SK-N-SH treated with all-trans-retinoic acid at 6 μM for 48 hours (cell line): ENCODE results near the gene GPC3.

Source experiments
- ATAC-seq: fragments of 200-7000 bp; cut with Tn5 transposase; 3 replicates; pipeline ENCODE4 v1.9.1; 2020; ENCODE audit warnings: mild to moderate bottlenecking, moderate library complexity
- ARNTL ChIP-seq: fragments of 450-650 bp; formaldehyde crosslinking; IDR thresholded peaks from 2 replicates; pipeline ENCODE4 v1.5.0; 2020; ENCODE audit warnings: low read depth, mild to moderate bottlenecking, moderate library complexity, borderline replicate concordance
- BACH2 ChIP-seq: fragments of 250-450 bp; sonication (Bioruptor Pico); IDR thresholded peaks from 2 replicates; pipeline ENCODE4 v1.9.0; 2021; ENCODE audit warnings: mild to moderate bottlenecking, borderline replicate concordance
- CSDC2 ChIP-seq: fragments of 250-450 bp; sonication (Bioruptor Pico); IDR thresholded peaks from 2 replicates; pipeline ENCODE4 v1.5.0; 2020; ENCODE audit warnings: mild to moderate bottlenecking, moderate library complexity
- ESRRG ChIP-seq: fragments of 250-450 bp; sonication (Bioruptor Pico); IDR thresholded peaks from 2 replicates; pipeline ENCODE4 v1.6.1; 2021; ENCODE audit warnings: mild to moderate bottlenecking
- GLIS3 ChIP-seq: fragments of 250-450 bp; sonication (Bioruptor Pico); IDR thresholded peaks from 2 replicates; pipeline ENCODE4 v1.5.0; 2020; ENCODE audit warnings: mild to moderate bottlenecking, moderate library complexity
- ISL1 ChIP-seq: fragments of 250-450 bp; sonication (Bioruptor Pico); IDR thresholded peaks from 2 replicates; pipeline ENCODE4 v2.1.2; 2022; ENCODE audit warnings: mild to moderate bottlenecking, moderate library complexity
- OSR1 ChIP-seq: fragments of 250-450 bp; sonication (Bioruptor Pico); IDR thresholded peaks from 2 replicates; pipeline ENCODE4 v1.8.0; 2022; ENCODE audit warnings: moderate library complexity, mild to moderate bottlenecking, inconsistent platforms
- PPARA ChIP-seq: fragments of 250-450 bp; sonication (Bioruptor Pico); IDR thresholded peaks from 2 replicates; pipeline ENCODE4 v1.5.0; 2020; ENCODE audit warnings: mild to moderate bottlenecking, borderline replicate concordance
- RARB ChIP-seq: fragments of 250-450 bp; sonication (Bioruptor Pico); IDR thresholded peaks from 2 replicates; pipeline ENCODE4 v1.8.0; 2021; ENCODE audit warnings: mild to moderate bottlenecking, moderate library complexity
- SNAI2 ChIP-seq: fragments of 250-450 bp; sonication (Bioruptor Pico); IDR thresholded peaks from 2 replicates; pipeline ENCODE4 v1.5.0; 2020; ENCODE audit warnings: mild to moderate bottlenecking, moderate library complexity
- TCF4 ChIP-seq: fragments of 250-450 bp; sonication (Bioruptor Pico); IDR thresholded peaks from 2 replicates; pipeline ENCODE4 v1.8.0; 2021; ENCODE audit warnings: mild to moderate bottlenecking, moderate library complexity, borderline replicate concordance
- TOX ChIP-seq: fragments of 250-450 bp; sonication (Bioruptor Pico); IDR thresholded peaks from 2 replicates; pipeline ENCODE4 v1.8.0; 2021; ENCODE audit warnings: mild to moderate bottlenecking, moderate library complexity, borderline replicate concordance
- ZC3H10 ChIP-seq: fragments of 250-450 bp; sonication (Bioruptor Pico); IDR thresholded peaks from 2 replicates; pipeline ENCODE4 v1.5.1; 2021; ENCODE audit warnings: mild to moderate bottlenecking, moderate library complexity
- ZFP30 ChIP-seq: fragments of 450-650 bp; formaldehyde crosslinking; IDR thresholded peaks from 2 replicates; pipeline ENCODE4 v1.5.0; 2022; ENCODE audit warnings: mild to moderate bottlenecking, moderate library complexity
- ZNF565 ChIP-seq: fragments of 450-650 bp; formaldehyde crosslinking; conservative IDR thresholded peaks from 2 replicates; pipeline ENCODE4 v1.5.0; 2020; ENCODE audit warnings: low read depth, mild to moderate bottlenecking, moderate library complexity
- ZNF70 ChIP-seq: fragments of 450-650 bp; formaldehyde crosslinking; IDR thresholded peaks from 2 replicates; pipeline ENCODE4 v1.5.0; 2020; ENCODE audit warnings: mild to moderate bottlenecking, moderate library complexity
- ZNF8 ChIP-seq: fragments of 450-650 bp; formaldehyde crosslinking; IDR thresholded peaks from 2 replicates; pipeline ENCODE4 v1.5.0; 2020; ENCODE audit warnings: mild to moderate bottlenecking, moderate library complexity
- TF ChIP-seq, protein P1 (sequence below): fragments of 250-450 bp; sonication (Bioruptor Pico); IDR thresholded peaks from 2 replicates; pipeline ENCODE4 v1.8.0; 2020; ENCODE audit warnings: mild to moderate bottlenecking, moderate library complexity, borderline replicate concordance
- TF ChIP-seq, protein P2 (sequence below): fragments of 250-450 bp; sonication (Bioruptor Pico); IDR thresholded peaks from 2 replicates; pipeline ENCODE4 v1.5.1; 2020; ENCODE audit warnings: low read depth, mild to moderate bottlenecking, moderate library complexity
- TF ChIP-seq, protein P3 (sequence below): fragments of 250-450 bp; sonication (Bioruptor Pico); IDR thresholded peaks from 2 replicates; pipeline ENCODE4 v1.5.0; 2020; ENCODE audit warnings: mild to moderate bottlenecking, moderate library complexity

GPC3 gene

DNA sequence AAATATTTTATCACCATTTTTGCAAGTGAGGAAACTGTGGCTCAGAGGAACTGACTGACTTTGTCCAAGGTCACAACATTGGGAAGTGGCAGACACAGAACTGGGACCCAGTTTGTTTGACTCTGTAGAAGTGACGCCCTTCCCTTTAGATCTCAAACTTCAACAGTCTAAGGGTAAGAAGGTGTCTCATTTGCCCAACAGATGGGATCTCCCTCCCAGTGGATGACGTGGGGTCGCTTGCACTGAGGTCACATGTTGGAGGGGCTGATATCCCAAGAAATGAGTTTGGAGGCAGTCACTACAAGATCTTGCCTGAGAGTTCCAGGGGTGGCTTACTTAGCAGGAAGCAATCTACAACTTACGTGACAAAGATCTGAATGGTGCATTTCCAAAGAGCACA, 397.6 kb downstream of the GPC3 start:
- ATAC-seq = no peak
- TF ChIP-seq OSR1 (CRISPR knock-in tag) = no peak
- TF ChIP-seq, protein P1, sequence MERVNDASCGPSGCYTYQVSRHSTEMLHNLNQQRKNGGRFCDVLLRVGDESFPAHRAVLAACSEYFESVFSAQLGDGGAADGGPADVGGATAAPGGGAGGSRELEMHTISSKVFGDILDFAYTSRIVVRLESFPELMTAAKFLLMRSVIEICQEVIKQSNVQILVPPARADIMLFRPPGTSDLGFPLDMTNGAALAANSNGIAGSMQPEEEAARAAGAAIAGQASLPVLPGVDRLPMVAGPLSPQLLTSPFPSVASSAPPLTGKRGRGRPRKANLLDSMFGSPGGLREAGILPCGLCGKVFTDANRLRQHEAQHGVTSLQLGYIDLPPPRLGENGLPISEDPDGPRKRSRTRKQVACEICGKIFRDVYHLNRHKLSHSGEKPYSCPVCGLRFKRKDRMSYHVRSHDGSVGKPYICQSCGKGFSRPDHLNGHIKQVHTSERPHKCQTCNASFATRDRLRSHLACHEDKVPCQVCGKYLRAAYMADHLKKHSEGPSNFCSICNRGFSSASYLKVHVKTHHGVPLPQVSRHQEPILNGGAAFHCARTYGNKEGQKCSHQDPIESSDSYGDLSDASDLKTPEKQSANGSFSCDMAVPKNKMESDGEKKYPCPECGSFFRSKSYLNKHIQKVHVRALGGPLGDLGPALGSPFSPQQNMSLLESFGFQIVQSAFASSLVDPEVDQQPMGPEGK (CRISPR knock-in tag) = no peak
- no peak for TF ChIP-seq GLIS3
- no peak for TF ChIP-seq TCF4
- no peak for TF ChIP-seq ESRRG (CRISPR knock-in tag)
- TF ChIP-seq, all 23 proteins: peak for 0

DNA sequence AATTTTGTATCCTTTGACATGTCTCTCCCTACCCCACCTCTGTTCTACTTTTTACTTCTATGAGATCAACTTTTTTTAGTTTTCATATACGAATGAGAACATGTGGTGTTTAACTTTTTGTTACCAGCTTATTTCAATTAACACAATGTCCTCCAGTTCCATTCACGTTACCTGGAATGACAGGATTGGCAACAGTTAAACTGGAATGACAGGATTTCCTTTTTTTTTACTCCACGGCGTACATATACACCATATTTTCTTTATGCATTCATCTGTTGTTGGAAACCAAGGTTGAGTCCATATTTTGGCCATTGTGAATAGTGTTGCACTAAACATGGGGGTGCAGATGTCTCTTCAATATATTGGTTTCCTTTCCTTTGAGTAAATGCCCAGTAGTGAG, 398.3 kb downstream of the GPC3 start:
- no peak for TF ChIP-seq ZNF70
- no peak for TF ChIP-seq BACH2 (CRISPR knock-in tag)
- no peak for TF ChIP-seq TCF4
- no peak for TF ChIP-seq SNAI2 (CRISPR knock-in tag)
- no peak for TF ChIP-seq ZFP30 (CRISPR knock-in tag)
- TF ChIP-seq OSR1 (CRISPR knock-in tag) = no peak
- TF ChIP-seq RARB = no peak
- TF ChIP-seq, protein P2, sequence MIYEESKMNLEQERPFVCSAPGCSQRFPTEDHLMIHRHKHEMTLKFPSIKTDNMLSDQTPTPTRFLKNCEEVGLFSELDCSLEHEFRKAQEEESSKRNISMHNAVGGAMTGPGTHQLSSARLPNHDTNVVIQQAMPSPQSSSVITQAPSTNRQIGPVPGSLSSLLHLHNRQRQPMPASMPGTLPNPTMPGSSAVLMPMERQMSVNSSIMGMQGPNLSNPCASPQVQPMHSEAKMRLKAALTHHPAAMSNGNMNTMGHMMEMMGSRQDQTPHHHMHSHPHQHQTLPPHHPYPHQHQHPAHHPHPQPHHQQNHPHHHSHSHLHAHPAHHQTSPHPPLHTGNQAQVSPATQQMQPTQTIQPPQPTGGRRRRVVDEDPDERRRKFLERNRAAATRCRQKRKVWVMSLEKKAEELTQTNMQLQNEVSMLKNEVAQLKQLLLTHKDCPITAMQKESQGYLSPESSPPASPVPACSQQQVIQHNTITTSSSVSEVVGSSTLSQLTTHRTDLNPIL (CRISPR knock-in tag) = no peak
- no peak for TF ChIP-seq ZNF8 (CRISPR knock-in tag)
- TF ChIP-seq, protein P1 (CRISPR knock-in tag) = no peak
- ATAC-seq = no peak

DNA sequence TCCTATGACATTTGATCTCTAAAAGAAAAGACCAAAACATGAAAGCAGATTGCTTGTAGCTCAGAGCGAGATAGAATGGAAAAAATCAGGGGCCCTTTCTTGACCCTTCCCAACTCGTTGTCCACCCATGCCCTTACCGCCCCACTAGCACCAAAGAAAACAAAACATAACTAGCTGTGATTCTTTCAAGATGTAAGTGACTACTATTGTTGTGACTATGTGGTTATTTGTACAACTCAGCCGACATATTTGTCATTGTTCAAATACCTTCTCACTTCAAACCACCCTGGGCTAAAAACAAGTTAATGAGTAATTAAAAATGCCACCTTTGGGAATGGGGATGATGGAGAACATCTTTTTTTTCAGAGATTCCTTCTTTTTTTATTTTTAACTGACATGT, 399.0 kb downstream of the GPC3 start:
- TF ChIP-seq RARB (no peak), ISL1 (CRISPR knock-in tag) (no peak), ZNF70 (no peak), PPARA (CRISPR knock-in tag) (no peak), ZNF8 (CRISPR knock-in tag) (no peak), GLIS3 (no peak), TCF4 (no peak), ARNTL (CRISPR knock-in tag) (no peak), TOX (CRISPR knock-in tag) (no peak), CSDC2 (CRISPR knock-in tag) (no peak), ESRRG (CRISPR knock-in tag) (no peak), ZNF565 (no peak), ZC3H10 (CRISPR knock-in tag) (no peak), OSR1 (CRISPR knock-in tag) (no peak)
- TF ChIP-seq, protein P3, sequence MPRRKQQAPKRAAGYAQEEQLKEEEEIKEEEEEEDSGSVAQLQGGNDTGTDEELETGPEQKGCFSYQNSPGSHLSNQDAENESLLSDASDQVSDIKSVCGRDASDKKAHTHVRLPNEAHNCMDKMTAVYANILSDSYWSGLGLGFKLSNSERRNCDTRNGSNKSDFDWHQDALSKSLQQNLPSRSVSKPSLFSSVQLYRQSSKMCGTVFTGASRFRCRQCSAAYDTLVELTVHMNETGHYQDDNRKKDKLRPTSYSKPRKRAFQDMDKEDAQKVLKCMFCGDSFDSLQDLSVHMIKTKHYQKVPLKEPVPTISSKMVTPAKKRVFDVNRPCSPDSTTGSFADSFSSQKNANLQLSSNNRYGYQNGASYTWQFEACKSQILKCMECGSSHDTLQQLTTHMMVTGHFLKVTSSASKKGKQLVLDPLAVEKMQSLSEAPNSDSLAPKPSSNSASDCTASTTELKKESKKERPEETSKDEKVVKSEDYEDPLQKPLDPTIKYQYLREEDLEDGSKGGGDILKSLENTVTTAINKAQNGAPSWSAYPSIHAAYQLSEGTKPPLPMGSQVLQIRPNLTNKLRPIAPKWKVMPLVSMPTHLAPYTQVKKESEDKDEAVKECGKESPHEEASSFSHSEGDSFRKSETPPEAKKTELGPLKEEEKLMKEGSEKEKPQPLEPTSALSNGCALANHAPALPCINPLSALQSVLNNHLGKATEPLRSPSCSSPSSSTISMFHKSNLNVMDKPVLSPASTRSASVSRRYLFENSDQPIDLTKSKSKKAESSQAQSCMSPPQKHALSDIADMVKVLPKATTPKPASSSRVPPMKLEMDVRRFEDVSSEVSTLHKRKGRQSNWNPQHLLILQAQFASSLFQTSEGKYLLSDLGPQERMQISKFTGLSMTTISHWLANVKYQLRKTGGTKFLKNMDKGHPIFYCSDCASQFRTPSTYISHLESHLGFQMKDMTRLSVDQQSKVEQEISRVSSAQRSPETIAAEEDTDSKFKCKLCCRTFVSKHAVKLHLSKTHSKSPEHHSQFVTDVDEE (CRISPR knock-in tag) = no peak
- TF ChIP-seq, protein P1 (CRISPR knock-in tag) = no peak
- TF ChIP-seq, protein P2 (CRISPR knock-in tag) = no peak
- no peak for ATAC-seq
